ENCODE results near the gene OCA2.

Gene OCA2

DNA sequence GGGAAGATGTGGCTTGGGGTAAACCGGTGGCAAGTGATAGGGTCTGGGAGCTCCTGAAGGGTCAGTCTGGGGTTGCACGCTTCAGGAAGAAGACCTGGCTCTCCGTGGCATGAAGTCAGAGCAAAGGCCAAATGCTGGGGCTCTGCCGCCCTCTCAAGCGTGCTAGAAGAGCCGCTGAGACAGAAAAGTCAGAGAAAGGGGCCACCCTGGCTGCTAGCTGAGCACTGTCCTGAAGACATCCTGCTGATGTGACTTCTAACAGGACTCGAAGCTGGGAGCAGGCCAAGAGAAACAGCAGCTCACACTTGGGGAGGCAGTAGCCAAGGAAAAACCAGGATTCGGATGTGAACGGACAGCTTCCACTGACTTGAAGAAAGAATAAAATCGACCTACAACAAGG, 270.4 kb downstream of the OCA2 start:
- peak; percentile 28 for DNase-seq (ENCODE audit: low read depth, low spot score)
- TF ChIP-seq, protein P1, sequence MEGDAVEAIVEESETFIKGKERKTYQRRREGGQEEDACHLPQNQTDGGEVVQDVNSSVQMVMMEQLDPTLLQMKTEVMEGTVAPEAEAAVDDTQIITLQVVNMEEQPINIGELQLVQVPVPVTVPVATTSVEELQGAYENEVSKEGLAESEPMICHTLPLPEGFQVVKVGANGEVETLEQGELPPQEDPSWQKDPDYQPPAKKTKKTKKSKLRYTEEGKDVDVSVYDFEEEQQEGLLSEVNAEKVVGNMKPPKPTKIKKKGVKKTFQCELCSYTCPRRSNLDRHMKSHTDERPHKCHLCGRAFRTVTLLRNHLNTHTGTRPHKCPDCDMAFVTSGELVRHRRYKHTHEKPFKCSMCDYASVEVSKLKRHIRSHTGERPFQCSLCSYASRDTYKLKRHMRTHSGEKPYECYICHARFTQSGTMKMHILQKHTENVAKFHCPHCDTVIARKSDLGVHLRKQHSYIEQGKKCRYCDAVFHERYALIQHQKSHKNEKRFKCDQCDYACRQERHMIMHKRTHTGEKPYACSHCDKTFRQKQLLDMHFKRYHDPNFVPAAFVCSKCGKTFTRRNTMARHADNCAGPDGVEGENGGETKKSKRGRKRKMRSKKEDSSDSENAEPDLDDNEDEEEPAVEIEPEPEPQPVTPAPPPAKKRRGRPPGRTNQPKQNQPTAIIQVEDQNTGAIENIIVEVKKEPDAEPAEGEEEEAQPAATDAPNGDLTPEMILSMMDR (IDR thresholded peaks at IDR 0.05; ENCODE audit: low read depth, low read length): no peak
- in situ Hi-C loops (cut with HindIII; ENCODE audit: low sequenced_read_pairs): no loop called here

GRCh38 chr15:27826902-27827714, 272.0 kb downstream of the OCA2 start:
- TF ChIP-seq, protein P1 (IDR thresholded peaks at IDR 0.05; ENCODE audit: low read depth, low read length): no peak
- H3K4me3 ChIP-seq (ENCODE audit: low read depth, low read length): no peak overlapping the region
- in situ Hi-C loops (cut with HindIII; ENCODE audit: low sequenced_read_pairs): no loop called here
- DNase-seq (ENCODE audit: low read depth, low spot score): peak; percentile 76

More for the DNA sequence above, 270.4 kb downstream of the OCA2 start:
- H3K4me3 ChIP-seq (ENCODE audit: low read depth, low read length): no peak overlapping the region

- no peak overlapping the region for H3K4me3 ChIP-seq (ENCODE audit: low read depth, low read length)
- in situ Hi-C loops (cut with HindIII; ENCODE audit: low sequenced_read_pairs): no loop called here
- DNase-seq (ENCODE audit: low read depth, low spot score): peak; percentile 61
- TF ChIP-seq, protein P1 (IDR thresholded peaks at IDR 0.05; ENCODE audit: low read depth, low read length): no peak
These were observed 272.7 kb downstream of the OCA2 start for GRCh38 chr15:27826411-27826810.

DNA sequence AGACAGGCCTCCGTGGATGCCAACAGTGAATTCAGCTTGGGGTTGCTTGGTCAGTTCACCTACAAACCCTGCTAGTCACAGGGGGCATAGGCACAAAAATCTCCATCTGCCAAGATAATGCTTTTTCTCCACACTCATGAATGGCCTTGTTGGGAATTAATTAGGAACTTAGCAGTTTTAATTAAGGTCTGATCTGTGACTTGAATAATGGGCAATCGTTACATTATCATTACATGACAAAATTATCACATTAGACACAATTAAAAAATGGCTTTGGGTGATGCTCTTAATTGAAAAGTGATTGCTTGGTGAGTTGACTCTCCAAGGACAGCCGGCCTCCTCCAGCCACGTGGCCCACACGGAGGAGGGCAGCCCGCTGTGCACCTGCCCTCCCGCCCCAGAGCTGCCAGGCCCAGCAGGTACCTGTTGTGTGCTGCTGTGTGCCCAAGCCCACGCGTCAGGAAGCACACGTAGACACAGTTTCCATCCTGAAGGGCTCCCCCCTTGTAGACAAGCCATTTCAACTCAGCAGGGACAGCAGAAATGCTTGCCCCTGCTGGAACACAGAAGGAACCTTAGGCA, 274.2 kb downstream of the OCA2 start:
- in situ Hi-C loops (cut with HindIII; ENCODE audit: low sequenced_read_pairs): no loop called here

DNA sequence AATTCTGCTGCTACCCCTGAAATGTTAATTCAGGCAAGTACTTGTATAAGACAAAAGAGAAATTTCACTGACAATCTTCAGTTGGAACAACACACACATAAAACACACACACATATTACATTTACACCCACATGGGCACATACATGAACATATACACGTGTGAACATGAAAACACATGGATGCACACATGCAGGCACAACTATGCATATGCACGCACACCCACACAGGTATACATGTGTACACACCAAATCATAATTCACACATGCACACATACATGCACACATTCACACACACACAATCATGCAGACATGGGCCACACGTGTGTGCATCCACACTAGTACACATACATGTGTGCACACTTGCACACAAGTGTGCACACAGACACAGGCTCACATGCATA, 277.8 kb downstream of the OCA2 start:
- TF ChIP-seq, protein P1 (IDR thresholded peaks at IDR 0.05; ENCODE audit: low read depth, low read length): no peak
- in situ Hi-C loops (cut with HindIII; ENCODE audit: low sequenced_read_pairs): no loop called here
- DNase-seq (ENCODE audit: low read depth, low spot score): no peak

More for the DNA sequence above, 274.2 kb downstream of the OCA2 start:
- TF ChIP-seq, protein P1 (IDR thresholded peaks at IDR 0.05; ENCODE audit: low read depth, low read length): no peak
- DNase-seq (ENCODE audit: low read depth, low spot score): no peak
- no peak overlapping the region for H3K4me3 ChIP-seq (ENCODE audit: low read depth, low read length)

DNA sequence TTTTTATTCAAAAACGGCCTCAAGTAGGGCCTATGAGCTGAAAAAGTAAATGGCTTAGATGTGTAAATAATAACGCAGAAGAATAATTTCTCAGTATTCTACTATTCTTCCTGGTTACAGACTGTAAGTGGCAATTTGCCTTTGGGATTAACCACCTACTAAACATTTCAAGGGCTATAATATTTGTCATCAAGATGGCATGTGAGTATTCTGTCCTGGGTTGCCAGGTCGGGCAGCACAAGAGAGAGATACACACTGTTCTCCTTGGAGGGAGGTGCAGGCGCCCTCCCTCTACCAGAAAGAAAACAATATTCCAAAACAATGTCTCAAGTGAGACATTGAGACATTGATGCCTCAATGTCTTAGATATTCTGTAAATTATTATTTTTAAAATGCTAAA, 278.4 kb downstream of the OCA2 start:
- peak; percentile 8 for DNase-seq (ENCODE audit: low read depth, low spot score)
- in situ Hi-C loops (cut with HindIII; ENCODE audit: low sequenced_read_pairs): no loop called here
- TF ChIP-seq, protein P1 (IDR thresholded peaks at IDR 0.05; ENCODE audit: low read depth, low read length): no peak
- H3K4me3 ChIP-seq (ENCODE audit: low read depth, low read length): no peak overlapping the region

More for the DNA sequence above, 277.8 kb downstream of the OCA2 start:
- H3K4me3 ChIP-seq (ENCODE audit: low read depth, low read length): no peak overlapping the region
